T-helper 1 cell treated with Interleukin-12 subunit alpha and Interleukin-12 subunit beta and Interleukin-4 antibody, amounts not matched to agents 30 ng/mL and 1 ng/mL, for 36 hours (primary cell): ENCODE measurements around the gene WDFY4. TPM values are rescaled to one million over a fixed set of nuclear protein-coding genes. Genes with fewer than 3 reads are reported as not detected.

Experiments used
- intact Hi-C: fragments of 100-400 bp; cut with micrococcal nuclease; formaldehyde crosslinking; loops from one replicate; pipeline ENCODE4 v1.15.1; 2024
- total RNA-seq: library from RNA; stranded (reverse); gene quantifications from 2 replicates; pipeline ENCODE4 v1.2.3, GENCODE V29; 2022

The WDFY4 gene
- total RNA-seq, 1 donor from 2014 or later, result 0.29 TPM

GRCh38 chr10:49009199-49009979, 324.7 kb downstream of the WDFY4 start:
- intact Hi-C loops, result no loop called here

DNA sequence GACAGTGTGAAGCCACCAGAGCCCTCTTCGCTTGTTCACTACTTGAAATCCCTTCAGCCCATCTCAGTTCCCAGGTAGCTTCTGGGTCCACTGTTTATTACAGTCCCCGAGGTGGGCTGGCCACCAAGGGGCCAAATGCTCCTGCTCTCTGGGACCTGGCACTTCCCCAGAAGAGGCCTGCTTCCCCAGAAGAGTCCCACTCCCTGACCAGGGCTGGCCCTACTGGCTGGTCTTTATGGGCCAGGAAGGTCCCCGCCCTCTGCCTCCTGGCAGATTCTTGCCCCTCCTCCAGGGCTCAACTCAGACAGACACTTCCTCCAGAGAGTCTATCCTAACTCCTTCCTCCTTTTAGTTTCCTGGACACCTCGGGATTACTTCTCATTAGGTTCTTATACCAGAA, 325.6 kb downstream of the WDFY4 start:
- intact Hi-C loops, result no loop called here

- intact Hi-C loops, result no loop called here
Observed at GRCh38 chr10:49010865-49011264, 326.2 kb downstream of the WDFY4 start.

DNA sequence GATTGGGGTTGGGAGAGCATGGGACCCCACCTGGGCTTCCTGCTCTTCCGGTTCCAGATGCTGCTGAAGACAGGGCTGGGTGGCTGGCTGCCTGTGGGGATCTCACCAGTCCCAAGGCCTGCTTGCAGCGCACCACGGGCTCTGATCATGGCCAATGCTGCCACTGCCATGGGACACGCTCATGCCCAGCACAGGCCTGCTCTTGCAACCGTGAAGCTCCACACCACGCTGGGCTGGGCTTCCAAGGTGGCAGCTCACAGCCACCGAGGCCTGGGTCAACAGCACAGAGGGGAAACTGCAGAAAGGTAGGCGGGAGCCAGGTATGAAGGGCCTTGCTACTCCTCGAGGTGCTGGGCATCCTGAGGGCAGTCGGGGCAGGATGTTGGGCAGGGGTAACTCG, 327.1 kb downstream of the WDFY4 start:
- intact Hi-C loops, result no loop called here

DNA sequence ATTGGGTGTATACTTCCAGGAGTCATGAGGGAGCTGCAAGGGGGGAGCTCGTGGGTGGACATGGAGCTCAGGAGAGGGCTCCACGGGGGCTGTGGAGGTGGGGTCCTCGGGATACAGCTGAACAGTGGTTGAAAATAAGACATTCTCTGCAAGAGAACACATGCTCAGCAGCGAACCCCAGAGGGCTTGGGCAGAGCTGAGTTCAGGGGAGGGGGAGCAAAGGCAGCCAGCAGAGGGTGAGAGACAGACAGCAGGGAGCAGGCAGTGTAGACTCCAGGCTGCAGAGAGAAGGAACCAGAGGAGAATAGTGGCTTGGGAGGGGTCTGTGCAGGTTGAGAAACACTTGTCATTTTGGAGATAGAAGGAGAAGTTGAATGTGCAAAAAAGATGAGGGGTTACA, 327.9 kb downstream of the WDFY4 start:
- intact Hi-C loops, result no loop called here

- intact Hi-C loops, result no loop called here
Observed at GRCh38 chr10:49015700-49016099, 331.0 kb downstream of the WDFY4 start.

- intact Hi-C loops, result no loop called here
Observed at GRCh38 chr10:49021685-49022084, 337.0 kb downstream of the WDFY4 start.

DNA sequence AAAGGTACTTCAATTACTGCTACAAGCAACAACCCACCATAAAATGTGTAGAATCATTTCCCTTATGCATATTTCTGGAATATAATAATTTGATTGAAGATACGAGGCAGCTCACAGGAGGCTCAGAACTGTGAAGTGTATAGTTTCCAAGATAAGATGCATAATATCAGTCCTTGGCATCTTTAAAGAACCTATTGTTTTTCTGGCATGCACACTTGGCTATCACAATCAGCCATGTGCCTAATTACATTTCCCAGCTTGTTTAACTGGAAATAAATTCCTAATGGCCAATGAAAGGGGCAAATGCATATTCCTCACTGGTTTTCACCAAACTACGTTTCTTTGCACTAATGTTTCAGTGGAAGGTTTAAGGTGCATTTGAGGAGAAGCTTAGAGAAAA, 338.4 kb downstream of the WDFY4 start:
- intact Hi-C loops, result no loop called here

- intact Hi-C loops, result no loop called here
Observed at GRCh38 chr10:49023752-49024151, 339.1 kb downstream of the WDFY4 start.

DNA sequence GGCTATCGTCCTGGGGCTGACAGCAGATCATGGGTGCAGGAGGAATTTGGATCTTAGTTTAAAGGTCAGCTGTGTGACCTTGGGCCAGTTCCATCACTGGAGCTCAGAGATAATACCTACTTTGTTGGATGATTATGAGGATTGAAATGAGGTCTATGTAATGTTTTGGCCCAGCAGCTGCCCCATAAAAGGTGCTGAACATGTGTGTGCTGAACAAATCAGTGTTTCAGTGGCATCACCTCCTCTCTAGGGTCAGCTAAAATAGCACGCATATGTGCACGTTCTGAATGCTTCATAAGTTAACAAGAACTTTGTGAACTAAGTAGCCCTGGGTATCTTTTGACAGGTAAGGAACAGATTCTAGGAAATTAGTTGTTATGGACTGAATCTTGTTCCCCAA, 339.8 kb downstream of the WDFY4 start:
- intact Hi-C loops, result no loop called here

GRCh38 chr10:49025347-49025983, 340.8 kb downstream of the WDFY4 start:
- intact Hi-C loops, result no loop called here

DNA sequence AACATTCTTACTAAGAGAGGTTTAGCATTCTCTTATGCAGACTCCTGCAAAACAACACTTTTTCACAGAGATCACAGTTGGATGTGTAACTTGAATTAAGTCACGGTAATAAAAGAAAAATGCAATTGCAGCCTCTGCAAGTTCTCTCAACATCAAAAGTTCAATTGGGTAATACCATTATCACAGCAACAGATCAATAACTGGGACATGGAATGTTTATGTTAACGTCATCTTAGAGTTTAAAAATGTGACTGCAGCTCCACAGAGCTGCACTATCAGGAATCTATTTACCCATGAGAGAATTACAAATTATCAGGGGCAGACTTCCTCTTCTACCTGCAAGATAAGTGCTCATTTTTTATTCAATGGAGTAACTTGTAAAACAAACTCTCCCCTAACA, 344.0 kb downstream of the WDFY4 start:
- intact Hi-C loops, result no loop called here

DNA sequence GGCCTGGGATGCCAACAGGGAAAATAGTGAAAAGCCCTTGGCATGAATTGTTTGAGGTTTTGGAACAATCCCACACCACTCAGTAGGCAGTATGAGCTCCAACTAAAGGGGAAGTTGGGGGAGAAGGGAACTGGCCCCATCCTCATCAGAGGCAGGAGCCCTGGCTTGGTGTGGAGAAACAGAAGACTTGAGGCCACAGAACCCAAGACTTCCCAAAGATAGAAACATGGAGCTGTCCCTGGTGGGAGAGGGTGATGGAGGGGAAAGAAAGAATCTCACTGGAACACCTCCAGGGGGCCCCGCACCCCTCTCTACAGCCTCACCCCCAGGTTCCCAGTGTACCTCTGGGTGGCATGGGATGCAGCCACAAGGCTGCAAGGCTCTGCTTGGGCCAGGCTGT, 345.0 kb downstream of the WDFY4 start:
- intact Hi-C loops, result no loop called here

Other genes with a start within 250 kb of the WDFY4 start
- gene ARHGAP22, start 79.8 kb upstream of the WDFY4 start, total RNA-seq, result not detected in 2 replicates